Measurements from ENCODE around the gene MATN3.
A peak's percentile ranks its signal among the peaks of the same experiment; 100 is the strongest.

The MATN3 gene

GRCh38 chr2:19989342-19989666, 23.2 kb downstream of the MATN3 start:
- TF ChIP-seq CTCF (IDR thresholded peaks at IDR 0.05; ENCODE audit: low read depth, low read length) = no peak
- H3K4me1 ChIP-seq = no peaks in the 10 kb centered on the region
- H3K36me3 ChIP-seq = peaks cover 10% of the 10 kb centered on the region
- peak overlapping the region; percentile 92 for H3K4me3 ChIP-seq (ENCODE audit: low read depth, low read length)
- H3K9me3 ChIP-seq = no peaks in the 10 kb centered on the region
- no peak for DNase-seq
- H3K27me3 ChIP-seq = no peaks in the 10 kb centered on the region

DNA sequence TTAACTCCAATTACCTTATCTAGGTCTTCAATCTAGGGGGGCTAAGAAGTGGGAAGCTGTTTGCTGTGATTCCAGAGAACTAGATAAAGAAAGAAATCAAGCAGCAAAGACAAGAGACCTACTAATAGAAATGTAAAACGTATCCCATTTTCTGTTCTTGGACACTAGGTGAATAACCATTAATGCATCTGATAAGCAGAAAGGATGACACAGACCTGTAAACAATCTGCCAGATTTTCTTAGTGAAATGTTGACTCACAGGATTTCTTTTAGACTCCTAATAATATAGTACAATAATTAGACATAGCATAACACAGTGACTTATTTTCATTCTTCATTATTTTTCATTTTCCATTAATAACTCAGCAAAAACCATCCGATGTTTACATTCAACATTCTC, 23.9 kb downstream of the MATN3 start:
- H3K27me3 ChIP-seq = no peaks in the 10 kb centered on the region
- no peak for DNase-seq
- H3K4me3 ChIP-seq (ENCODE audit: low read depth, low read length) = peak overlapping the region; percentile 92
- H3K36me3 ChIP-seq = peaks cover 13% of the 10 kb centered on the region
- no peak for TF ChIP-seq CTCF (IDR thresholded peaks at IDR 0.05; ENCODE audit: low read depth, low read length)
- no peaks in the 10 kb centered on the region for H3K4me1 ChIP-seq
- H3K9me3 ChIP-seq = no peaks in the 10 kb centered on the region

DNA sequence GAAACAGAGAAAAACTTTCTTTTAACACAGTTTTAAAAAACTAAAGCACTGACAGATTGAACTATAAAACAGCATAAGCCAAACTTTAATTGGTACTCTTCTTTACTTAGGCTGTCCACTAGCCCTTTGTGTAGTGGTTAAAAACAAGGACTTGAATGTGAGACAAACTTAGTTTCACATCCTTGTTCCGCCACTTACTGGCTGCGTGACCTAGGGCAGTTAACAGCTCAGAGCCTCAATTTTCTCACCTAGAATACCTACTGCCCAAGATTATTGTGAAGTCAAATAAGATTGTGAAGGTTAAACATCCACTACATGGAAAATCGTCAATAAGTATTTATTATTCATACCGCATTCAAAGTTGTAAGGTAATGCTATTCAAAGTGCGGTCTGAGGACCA, 24.5 kb downstream of the MATN3 start:
- no peaks in the 10 kb centered on the region for H3K4me1 ChIP-seq
- no peaks in the 10 kb centered on the region for H3K27me3 ChIP-seq
- H3K36me3 ChIP-seq = peaks cover 14% of the 10 kb centered on the region
- DNase-seq = no peak
- no peak for TF ChIP-seq CTCF (IDR thresholded peaks at IDR 0.05; ENCODE audit: low read depth, low read length)
- peak overlapping the region; percentile 92 for H3K4me3 ChIP-seq (ENCODE audit: low read depth, low read length)
- H3K9me3 ChIP-seq = no peaks in the 10 kb centered on the region

DNA sequence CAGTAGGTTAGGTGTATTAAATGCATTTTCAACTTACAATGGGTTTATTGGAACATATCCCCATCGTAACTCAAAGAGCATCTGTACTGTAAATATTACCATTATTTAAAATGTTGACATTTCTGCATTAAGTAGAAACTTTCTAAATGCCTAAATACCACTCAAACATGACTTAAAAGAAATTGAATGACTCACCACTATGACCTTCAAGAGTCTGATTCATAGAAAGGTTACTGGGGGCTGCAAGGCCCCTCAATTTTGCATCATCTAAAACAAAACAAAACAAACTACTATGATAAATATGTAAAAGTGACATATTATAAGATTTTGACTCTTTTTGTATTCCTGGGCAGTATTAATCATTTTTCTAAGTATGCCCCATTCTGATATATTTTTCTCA, 30.2 kb downstream of the MATN3 start:
- Histone ChIP-seq H3K36me3 (peaks cover 59% of the 10 kb centered on the region), H3K4me1 (peaks cover 3% of the 10 kb centered on the region; the same call in 1 of the 2 replicates), H3K4me3 (ENCODE audit: low read depth, low read length) (no peak overlapping the region), H3K27me3 (no peaks in the 10 kb centered on the region), H3K9me3 (no peaks in the 10 kb centered on the region)
- no peak for DNase-seq
- no peak for TF ChIP-seq CTCF (IDR thresholded peaks at IDR 0.05; ENCODE audit: low read depth, low read length)

DNA sequence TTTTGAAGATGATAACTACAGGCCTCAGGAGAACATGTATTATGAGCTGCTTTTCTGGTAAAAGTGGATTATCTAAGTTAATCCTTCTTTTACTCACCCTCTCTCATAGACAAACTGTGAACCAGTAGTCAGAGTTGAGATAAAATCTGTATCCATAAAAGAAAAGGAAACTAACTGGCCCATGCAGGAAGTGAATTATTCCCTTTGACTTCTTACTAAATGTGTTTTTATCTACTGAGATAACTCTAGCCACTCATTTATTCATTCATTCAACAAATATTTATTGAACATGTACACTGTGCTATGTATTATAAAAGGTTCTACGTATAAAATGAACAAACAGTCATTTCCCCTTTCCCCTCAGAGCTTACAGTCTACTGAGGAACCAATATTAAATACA, 32.5 kb downstream of the MATN3 start:
- Histone ChIP-seq H3K9me3 (no peaks in the 10 kb centered on the region), H3K4me1 (peaks cover 3% of the 10 kb centered on the region; the same call in 1 of the 2 replicates), H3K36me3 (peaks cover 77% of the 10 kb centered on the region), H3K27me3 (no peaks in the 10 kb centered on the region), H3K4me3 (ENCODE audit: low read depth, low read length) (no peak overlapping the region)
- DNase-seq = no peak
- no peak for TF ChIP-seq CTCF (IDR thresholded peaks at IDR 0.05; ENCODE audit: low read depth, low read length)

GRCh38 chr2:19973466-19973865, 39.0 kb downstream of the MATN3 start:
- H3K4me1 ChIP-seq = no peaks in the 10 kb centered on the region; the same call in 1 of the 2 replicates
- H3K27me3 ChIP-seq = no peaks in the 10 kb centered on the region
- no peak overlapping the region for H3K4me3 ChIP-seq (ENCODE audit: low read depth, low read length)
- peaks cover 57% of the 10 kb centered on the region for H3K36me3 ChIP-seq
- H3K9me3 ChIP-seq = no peaks in the 10 kb centered on the region
- no peak for DNase-seq
- no peak for TF ChIP-seq CTCF (IDR thresholded peaks at IDR 0.05; ENCODE audit: low read depth, low read length)
